CD4-positive, alpha-beta T cell treated with Interleukin-2 at 100 ng/mL for 4 hours (primary cell): ENCODE data around the gene DCST1.

Experiments used
- DNase-seq: peaks from one replicate; pipeline ENCODE4 v3.0.0-alpha.2; 2020; ENCODE audit warnings: low spot score

The DCST1 gene

GRCh38 chr1:155000726-155001424 lies 32.7 kb upstream of the DCST1 start:
- peak; percentile 74 for DNase-seq

- DNase-seq = no peak
These were observed 32.3 kb upstream of the DCST1 start for GRCh38 chr1:155001425-155001674.

- DNase-seq = peak; percentile 98
These were observed 31.8 kb upstream of the DCST1 start for GRCh38 chr1:155001675-155002463.

- DNase-seq = no peak
These were observed 31.0 kb upstream of the DCST1 start, which contains the start of gene ZBTB7B for GRCh38 chr1:155002464-155003226. ZBTB7B (plus strand) TSS chr1:155002802; CDS start chr1:155014661, 11,859 bp downstream.

GRCh38 chr1:155003227-155003765 lies 30.3 kb upstream of the DCST1 start:
- DNase-seq = no peak

- DNase-seq = no peak
These were observed 29.8 kb upstream of the DCST1 start for GRCh38 chr1:155003766-155004351.

- no peak for DNase-seq
These were observed 29.1 kb upstream of the DCST1 start for GRCh38 chr1:155004352-155005075.

- no peak for DNase-seq
These were observed 28.3 kb upstream of the DCST1 start for GRCh38 chr1:155005076-155006011.

- DNase-seq = peak; percentile 52
These were observed 27.0 kb upstream of the DCST1 start for GRCh38 chr1:155006601-155007101.

GRCh38 chr1:155007251-155007828 lies 26.3 kb upstream of the DCST1 start:
- DNase-seq = no peak

GRCh38 chr1:155008015-155008941 lies 25.3 kb upstream of the DCST1 start:
- no peak for DNase-seq

GRCh38 chr1:155009221-155009711 lies 24.4 kb upstream of the DCST1 start:
- no peak for DNase-seq

GRCh38 chr1:155009742-155010141 lies 23.9 kb upstream of the DCST1 start:
- DNase-seq = no peak

GRCh38 chr1:155010211-155010918 lies 23.3 kb upstream of the DCST1 start:
- DNase-seq = no peak

- DNase-seq = no peak
These were observed 22.6 kb upstream of the DCST1 start for GRCh38 chr1:155011004-155011416.

GRCh38 chr1:155011437-155012025 lies 22.1 kb upstream of the DCST1 start:
- no peak for DNase-seq

GRCh38 chr1:155012026-155012546 lies 21.5 kb upstream of the DCST1 start:
- peak; percentile 37 for DNase-seq
